DOHH2 (cell line): ENCODE data around the gene HMG20A.

Source experiments
- H3F3A ChIP-seq: fragments of 200-600 bp; sonication (generic), shearing (Covaris generic); 2 replicates; pipeline ENCODE4 v1.6.0; 2016; ENCODE audit warnings: antibody characterized with exemption, mild to moderate bottlenecking; ENCODE audit not compliant: control insufficient read depth, insufficient read depth
- H3K27ac ChIP-seq: fragments of 200-600 bp; sonication (generic); 2 replicates; pipeline ENCODE4 v1.5.1; 2014; ENCODE audit warnings: low read depth, mild to moderate bottlenecking, low read length, moderate library complexity
- H3K27me3 ChIP-seq: fragments of 200-600 bp; sonication (generic); 2 replicates; pipeline ENCODE4 v1.6.1; 2014; ENCODE audit warnings: mild to moderate bottlenecking, low read length, mixed read lengths; ENCODE audit not compliant: control insufficient read depth
- H3K36me3 ChIP-seq: fragments of 200-600 bp; sonication (generic); 2 replicates; pipeline ENCODE4 v1.6.1; 2014; ENCODE audit warnings: mild to moderate bottlenecking, low read length, moderate library complexity, mixed read lengths; ENCODE audit not compliant: control insufficient read depth
- H3K4me1 ChIP-seq: fragments of 200-600 bp; sonication (generic); 2 replicates; pipeline ENCODE4 v1.6.1; 2014; ENCODE audit warnings: mild to moderate bottlenecking, low read length, mixed read lengths; ENCODE audit not compliant: control insufficient read depth
- H3K4me2 ChIP-seq: fragments of 200-600 bp; sonication (generic); 2 replicates; pipeline ENCODE4 v1.6.0; 2014; ENCODE audit warnings: mild to moderate bottlenecking, low read length, moderate library complexity
- H3K4me3 ChIP-seq: fragments of 200-600 bp; sonication (generic); 2 replicates; pipeline ENCODE4 v1.5.1; 2014; ENCODE audit warnings: mild to moderate bottlenecking, low read length, mixed read lengths
- H3K79me2 ChIP-seq: fragments of 200-600 bp; sonication (generic); 2 replicates; pipeline ENCODE4 v1.6.1; 2014; ENCODE audit warnings: mild to moderate bottlenecking, low read length, mixed read lengths; ENCODE audit not compliant: control insufficient read depth
- H3K9me2 ChIP-seq: fragments of 200-600 bp; sonication (generic); replicated peaks from 2 replicates; pipeline ENCODE4 v1.6.1; 2014; ENCODE audit warnings: mild to moderate bottlenecking, low read length, mixed read lengths; ENCODE audit not compliant: control insufficient read depth
- H3K9me3 ChIP-seq: fragments of 200-600 bp; sonication (generic); 2 replicates; pipeline ENCODE4 v1.6.1; 2014; ENCODE audit warnings: antibody characterized with exemption, low read length, mixed read lengths; ENCODE audit not compliant: control insufficient read depth, insufficient read depth
- H4K20me1 ChIP-seq: fragments of 200-600 bp; sonication (generic); 2 replicates; pipeline ENCODE4 v1.6.0; 2014; ENCODE audit warnings: low read depth, mild to moderate bottlenecking, antibody characterized with exemption, low read length, moderate library complexity; ENCODE audit not compliant: control insufficient read depth, insufficient read depth
- CTCF ChIP-seq: fragments of 200-600 bp; sonication (generic); IDR thresholded peaks from one replicate; pipeline ENCODE4 v1.5.1; 2014; ENCODE audit warnings: antibody characterized with exemption, mild to moderate bottlenecking, low read depth, low read length; ENCODE audit not compliant: poor library complexity, severe bottlenecking
- EZH2phosphoT487 ChIP-seq: fragments of 200-600 bp; sonication (generic); IDR thresholded peaks from 2 replicates; pipeline ENCODE4 v1.6.1; 2017; ENCODE audit warnings: borderline replicate concordance, mild to moderate bottlenecking, antibody characterized with exemption, low read length, moderate library complexity, mixed read lengths

The HMG20A gene

GRCh38 chr15:77514641-77515402 is 94.1 kb downstream of the HMG20A start:
- Histone ChIP-seq H3K4me1 (no peaks in the 10 kb centered on the region), H3K4me3 (no peak overlapping the region), H3K27ac (no peak overlapping the region), H3K36me3 (no peaks in the 10 kb centered on the region), H3K27me3 (no peaks in the 10 kb centered on the region), H3K9me3 (no peaks in the 10 kb centered on the region), H3F3A (no peaks in the 10 kb centered on the region), H3K79me2 (no peaks in the 10 kb centered on the region), H4K20me1 (no peaks in the 10 kb centered on the region), H3K9me2 (no peaks in the 10 kb centered on the region), H3K4me2 (no peak overlapping the region)
- TF ChIP-seq CTCF (no peak), EZH2phosphoT487 (no peak)

GRCh38 chr15:77515613-77516012 is 94.9 kb downstream of the HMG20A start:
- Histone ChIP-seq H3K4me1 (no peaks in the 10 kb centered on the region), H3K4me3 (no peak overlapping the region), H3F3A (no peaks in the 10 kb centered on the region), H3K9me3 (no peaks in the 10 kb centered on the region), H3K79me2 (no peaks in the 10 kb centered on the region), H3K27ac (no peak overlapping the region), H3K27me3 (no peaks in the 10 kb centered on the region), H3K9me2 (no peaks in the 10 kb centered on the region), H3K4me2 (no peak overlapping the region), H3K36me3 (no peaks in the 10 kb centered on the region), H4K20me1 (no peaks in the 10 kb centered on the region)
- no peak for TF ChIP-seq CTCF
- no peak for TF ChIP-seq EZH2phosphoT487

GRCh38 chr15:77516076-77516475 is 95.4 kb downstream of the HMG20A start:
- no peak overlapping the region for H3K27ac ChIP-seq
- TF ChIP-seq CTCF (no peak), EZH2phosphoT487 (no peak)
- no peaks in the 10 kb centered on the region for H3K79me2 ChIP-seq

More at GRCh38 chr15:77516076-77516475, 95.4 kb downstream of the HMG20A start:
- Histone ChIP-seq H4K20me1 (no peaks in the 10 kb centered on the region), H3K4me1 (no peaks in the 10 kb centered on the region), H3F3A (no peaks in the 10 kb centered on the region), H3K4me2 (no peak overlapping the region), H3K36me3 (no peaks in the 10 kb centered on the region), H3K27me3 (no peaks in the 10 kb centered on the region), H3K9me2 (no peaks in the 10 kb centered on the region), H3K9me3 (no peaks in the 10 kb centered on the region), H3K4me3 (no peak overlapping the region)
